ENCODE measurements around the gene PSG5.
"Not testable (repeated sequence)": the region's sequence is repeated elsewhere in the genome, so short reads cannot be mapped to it uniquely, and the experiment has no call there.

DNA sequence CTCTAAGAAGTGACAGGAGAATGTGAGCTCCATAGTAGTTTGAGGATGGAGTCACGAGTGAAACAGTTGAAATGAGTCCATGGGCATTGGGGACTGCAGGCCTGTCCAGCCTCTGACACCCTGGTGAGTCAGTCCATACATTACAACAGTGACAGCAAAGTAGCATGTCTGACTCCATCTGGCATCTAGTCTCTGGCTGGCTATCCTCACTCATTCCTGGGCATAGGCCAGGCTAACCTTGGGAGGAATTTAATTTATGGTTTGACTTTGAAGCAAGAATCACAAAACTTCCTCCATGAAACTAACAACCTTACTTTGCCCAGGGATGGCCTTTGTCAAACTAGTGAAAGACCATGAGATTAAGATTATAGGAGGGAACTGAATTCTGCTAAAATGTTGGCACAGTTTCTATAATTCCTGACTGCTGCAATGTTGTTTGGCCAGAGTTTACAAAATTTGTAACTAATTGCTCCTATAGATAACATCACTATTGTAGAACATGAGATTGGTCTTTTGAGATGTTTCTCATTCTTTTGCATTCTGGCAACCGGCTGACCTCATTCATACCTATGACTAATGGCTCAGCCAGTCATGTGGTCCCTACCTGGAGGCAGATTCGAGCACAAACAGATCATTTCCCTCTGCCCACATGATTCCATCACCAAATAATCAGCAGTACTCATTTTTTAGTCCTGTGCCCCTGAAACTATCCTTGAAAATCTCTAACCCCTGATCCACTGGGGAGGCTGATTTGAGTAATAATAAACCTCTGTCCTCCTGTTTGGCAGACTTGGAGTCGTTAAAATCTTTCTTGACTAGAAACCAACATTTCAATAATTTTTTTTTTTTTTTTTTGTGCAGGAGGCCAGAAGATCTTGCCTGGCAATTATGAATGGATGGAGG, 4.2 kb downstream of the PSG5 start:
- TF ChIP-seq, protein P1, sequence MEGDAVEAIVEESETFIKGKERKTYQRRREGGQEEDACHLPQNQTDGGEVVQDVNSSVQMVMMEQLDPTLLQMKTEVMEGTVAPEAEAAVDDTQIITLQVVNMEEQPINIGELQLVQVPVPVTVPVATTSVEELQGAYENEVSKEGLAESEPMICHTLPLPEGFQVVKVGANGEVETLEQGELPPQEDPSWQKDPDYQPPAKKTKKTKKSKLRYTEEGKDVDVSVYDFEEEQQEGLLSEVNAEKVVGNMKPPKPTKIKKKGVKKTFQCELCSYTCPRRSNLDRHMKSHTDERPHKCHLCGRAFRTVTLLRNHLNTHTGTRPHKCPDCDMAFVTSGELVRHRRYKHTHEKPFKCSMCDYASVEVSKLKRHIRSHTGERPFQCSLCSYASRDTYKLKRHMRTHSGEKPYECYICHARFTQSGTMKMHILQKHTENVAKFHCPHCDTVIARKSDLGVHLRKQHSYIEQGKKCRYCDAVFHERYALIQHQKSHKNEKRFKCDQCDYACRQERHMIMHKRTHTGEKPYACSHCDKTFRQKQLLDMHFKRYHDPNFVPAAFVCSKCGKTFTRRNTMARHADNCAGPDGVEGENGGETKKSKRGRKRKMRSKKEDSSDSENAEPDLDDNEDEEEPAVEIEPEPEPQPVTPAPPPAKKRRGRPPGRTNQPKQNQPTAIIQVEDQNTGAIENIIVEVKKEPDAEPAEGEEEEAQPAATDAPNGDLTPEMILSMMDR (IDR thresholded peaks at IDR 0.05; ENCODE audit: borderline replicate concordance, extremely low read depth, low read length, poor library complexity, severe bottlenecking): not testable (repeated sequence)
- TF ChIP-seq EZH2 (IDR thresholded peaks at IDR 0.05; ENCODE audit: borderline replicate concordance, low read depth, low read length, severe bottlenecking): not testable (repeated sequence)
